GM21367 (cell line): ENCODE data around the gene SRD5A2.

Source experiments
- ATAC-seq: cut with Tn5 transposase; IDR thresholded peaks from one replicate; pipeline ENCODE4 v1.9.1; 2021; ENCODE audit not compliant: unreplicated experiment

SRD5A2 gene

GRCh38 chr2:31580321-31581117 lies at the start of gene SRD5A2:
SRD5A2 (minus strand) TSS chr2:31580938; CDS start chr2:31580900, 38 bp downstream.
- no peak for ATAC-seq

GRCh38 chr2:31606509-31606908 lies 25.8 kb upstream of the SRD5A2 start:
- no peak for ATAC-seq

- no peak for ATAC-seq
Measured at GRCh38 chr2:31598694-31599093, 18.0 kb upstream of the SRD5A2 start.

GRCh38 chr2:31586230-31586629 lies 5.5 kb upstream of the SRD5A2 start:
- no peak for ATAC-seq

GRCh38 chr2:31581124-31581795 lies 522 bp upstream of the SRD5A2 start:
- no peak for ATAC-seq

GRCh38 chr2:31579996-31580320 lies 780 bp downstream of the SRD5A2 start:
- ATAC-seq, result no peak

- ATAC-seq, result no peak
Measured at GRCh38 chr2:31578316-31578715, 2.4 kb downstream of the SRD5A2 start.

- no peak for ATAC-seq
Measured at GRCh38 chr2:31577143-31577542, 3.6 kb downstream of the SRD5A2 start.

- no peak for ATAC-seq
Measured at GRCh38 chr2:31568585-31569201, 12.0 kb downstream of the SRD5A2 start.

- ATAC-seq, result no peak
Measured at GRCh38 chr2:31567679-31568078, 13.1 kb downstream of the SRD5A2 start.

- no peak for ATAC-seq
Measured at GRCh38 chr2:31563273-31563839, 17.4 kb downstream of the SRD5A2 start.

- ATAC-seq, result no peak
Measured at GRCh38 chr2:31561823-31562222, 18.9 kb downstream of the SRD5A2 start.

GRCh38 chr2:31558401-31559295 lies 22.1 kb downstream of the SRD5A2 start:
- ATAC-seq, result no peak

GRCh38 chr2:31556940-31557339 lies 23.8 kb downstream of the SRD5A2 start:
- no peak for ATAC-seq

- ATAC-seq, result no peak
Measured at GRCh38 chr2:31555967-31556706, 24.6 kb downstream of the SRD5A2 start.

GRCh38 chr2:31553362-31553761 lies 27.4 kb downstream of the SRD5A2 start:
- ATAC-seq, result no peak

- ATAC-seq, result no peak
Measured at GRCh38 chr2:31547485-31547884, 33.3 kb downstream of the SRD5A2 start.

GRCh38 chr2:31541853-31542252 lies 38.9 kb downstream of the SRD5A2 start:
- ATAC-seq, result no peak

- no peak for ATAC-seq
Measured at GRCh38 chr2:31539505-31539904, 41.2 kb downstream of the SRD5A2 start.

GRCh38 chr2:31535768-31536167 lies 45.0 kb downstream of the SRD5A2 start:
- no peak for ATAC-seq
